DOHH2 (cell line): ENCODE measurements around the gene PLXNC1.

Experiments used
- CTCF ChIP-seq: fragments of 200-600 bp; sonication (generic); IDR thresholded peaks from one replicate; pipeline ENCODE4 v1.5.1; 2014; ENCODE audit warnings: antibody characterized with exemption, mild to moderate bottlenecking, low read depth, low read length; ENCODE audit not compliant: poor library complexity, severe bottlenecking
- EZH2phosphoT487 ChIP-seq: fragments of 200-600 bp; sonication (generic); IDR thresholded peaks from 2 replicates; pipeline ENCODE4 v1.6.1; 2017; ENCODE audit warnings: borderline replicate concordance, mild to moderate bottlenecking, antibody characterized with exemption, low read length, moderate library complexity, mixed read lengths

GRCh38 chr12:94179723-94180122, 31.3 kb downstream of the PLXNC1 start:
- TF ChIP-seq CTCF (no peak), EZH2phosphoT487 (no peak)
